ENCODE measurements around the gene LPCAT3.

Gene LPCAT3

DNA sequence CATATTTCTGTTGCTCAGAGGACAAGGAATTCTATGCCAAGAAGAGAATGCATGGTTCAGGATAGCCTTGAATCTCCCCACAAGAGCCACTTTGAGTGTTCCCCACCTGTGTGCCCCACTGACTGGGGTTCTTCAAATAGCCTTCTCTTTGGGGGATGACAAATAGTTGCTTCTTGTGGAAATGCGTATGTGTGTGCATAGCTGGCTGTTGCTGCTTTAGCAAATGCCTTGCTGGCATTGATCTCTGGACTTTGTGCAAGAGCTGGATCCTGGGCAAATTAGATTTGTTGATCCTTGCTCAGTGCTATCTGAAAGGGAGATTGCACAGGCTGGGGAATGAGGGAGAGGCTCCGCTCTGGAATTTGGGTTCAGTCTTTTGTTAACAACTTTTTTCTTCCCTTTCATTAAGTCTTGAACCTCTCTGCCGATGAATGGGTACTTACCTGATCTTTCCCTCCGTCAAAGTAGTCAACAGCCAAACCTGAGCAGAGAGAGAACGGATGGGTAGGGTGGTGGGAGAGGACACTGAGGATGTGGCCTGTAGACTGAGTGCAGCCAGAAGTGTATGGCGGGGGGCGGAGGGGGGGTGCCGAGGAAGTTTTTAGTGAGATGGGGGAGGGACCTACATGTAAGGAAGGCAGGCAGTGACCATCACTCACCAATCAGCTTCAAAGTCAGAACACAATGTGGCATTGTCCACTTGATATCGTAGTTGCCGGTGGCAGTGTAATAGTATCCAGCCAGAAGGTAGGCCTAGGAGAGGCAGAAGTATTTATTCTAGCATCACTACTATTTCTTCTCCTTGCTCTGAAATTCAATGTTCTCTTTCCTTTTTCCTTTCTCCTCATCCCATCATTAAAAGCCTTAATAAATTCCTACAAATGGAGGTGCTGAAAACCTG lies 36.9 kb downstream of the LPCAT3 start:
- no peak overlapping the region for H3K4me3 ChIP-seq (ENCODE audit: low read depth, low read length)
- no peak for TF ChIP-seq MYC (IDR thresholded peaks at IDR 0.05; ENCODE audit: low read depth, low read length)
- no peak for TF ChIP-seq MAX (IDR thresholded peaks at IDR 0.05; ENCODE audit: low read depth, low read length)
- no peak for TF ChIP-seq CTCF (IDR thresholded peaks at IDR 0.05; ENCODE audit: low read depth, low read length)
- TF ChIP-seq POLR2A (IDR thresholded peaks at IDR 0.05; ENCODE audit: extremely low read depth, insufficient read length): no peak
- no peak for DNase-seq (ENCODE audit: low read depth)

GRCh38 chr12:6980740-6981139 lies 37.5 kb downstream of the LPCAT3 start:
- no peak for TF ChIP-seq CTCF (IDR thresholded peaks at IDR 0.05; ENCODE audit: low read depth, low read length)
- no peak for TF ChIP-seq MAX (IDR thresholded peaks at IDR 0.05; ENCODE audit: low read depth, low read length)
- TF ChIP-seq MYC (IDR thresholded peaks at IDR 0.05; ENCODE audit: low read depth, low read length): no peak
- DNase-seq (ENCODE audit: low read depth): no peak

GRCh38 chr12:6980075-6980474 lies 38.2 kb downstream of the LPCAT3 start:
- DNase-seq (ENCODE audit: low read depth): no peak
- TF ChIP-seq CTCF (IDR thresholded peaks at IDR 0.05; ENCODE audit: low read depth, low read length) (no peak), MYC (IDR thresholded peaks at IDR 0.05; ENCODE audit: low read depth, low read length) (no peak), POLR2A (IDR thresholded peaks at IDR 0.05; ENCODE audit: extremely low read depth, insufficient read length) (no peak), MAX (IDR thresholded peaks at IDR 0.05; ENCODE audit: low read depth, low read length) (no peak)
- no peak overlapping the region for H3K4me3 ChIP-seq (ENCODE audit: low read depth, low read length)

More at GRCh38 chr12:6980740-6981139, 37.5 kb downstream of the LPCAT3 start:
- H3K4me3 ChIP-seq (ENCODE audit: low read depth, low read length): no peak overlapping the region

DNA sequence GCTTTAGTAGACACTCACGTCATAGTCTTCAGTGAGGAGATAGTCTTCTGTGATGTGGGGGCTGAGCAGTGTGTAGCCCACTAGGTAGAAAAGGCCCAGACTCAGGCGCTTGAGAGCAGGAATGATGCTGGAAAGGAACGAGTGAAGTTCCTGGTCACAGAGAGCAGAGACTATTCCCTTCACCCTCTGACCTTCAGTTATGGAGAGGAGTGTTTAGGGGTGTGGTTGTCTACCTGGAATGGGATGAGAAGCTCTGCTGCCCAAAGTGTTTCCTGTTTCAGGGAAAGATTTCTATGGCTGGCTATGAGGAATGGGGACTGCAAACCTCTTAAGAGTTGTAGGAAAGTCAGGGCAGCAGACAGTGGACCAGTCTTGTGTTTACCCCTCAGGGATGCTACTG lies 38.8 kb downstream of the LPCAT3 start:
- no peak for DNase-seq (ENCODE audit: low read depth)
- H3K4me3 ChIP-seq (ENCODE audit: low read depth, low read length): no peak overlapping the region
- TF ChIP-seq CTCF (IDR thresholded peaks at IDR 0.05; ENCODE audit: low read depth, low read length): no peak
- TF ChIP-seq MAX (IDR thresholded peaks at IDR 0.05; ENCODE audit: low read depth, low read length): no peak
- no peak for TF ChIP-seq MYC (IDR thresholded peaks at IDR 0.05; ENCODE audit: low read depth, low read length)
- TF ChIP-seq POLR2A (IDR thresholded peaks at IDR 0.05; ENCODE audit: extremely low read depth, insufficient read length): no peak

GRCh38 chr12:6979021-6979420 lies 39.3 kb downstream of the LPCAT3 start:
- H3K4me3 ChIP-seq (ENCODE audit: low read depth, low read length): no peak overlapping the region
- DNase-seq (ENCODE audit: low read depth): no peak
- TF ChIP-seq POLR2A (IDR thresholded peaks at IDR 0.05; ENCODE audit: extremely low read depth, insufficient read length) (no peak), MAX (IDR thresholded peaks at IDR 0.05; ENCODE audit: low read depth, low read length) (no peak), CTCF (IDR thresholded peaks at IDR 0.05; ENCODE audit: low read depth, low read length) (no peak), MYC (IDR thresholded peaks at IDR 0.05; ENCODE audit: low read depth, low read length) (no peak)
